ENCODE measurements around the gene KCNJ14. TPM values are rescaled to one million over a fixed set of nuclear protein-coding genes. Genes with fewer than 3 reads are reported as not detected.

KCNJ14 gene
- total and polyA plus RNA-seq, 2 donors (not counting 3 experiments of a cell fraction or from before 2014, with no cell fraction given), result 0.26 to 1.4 TPM

DNA sequence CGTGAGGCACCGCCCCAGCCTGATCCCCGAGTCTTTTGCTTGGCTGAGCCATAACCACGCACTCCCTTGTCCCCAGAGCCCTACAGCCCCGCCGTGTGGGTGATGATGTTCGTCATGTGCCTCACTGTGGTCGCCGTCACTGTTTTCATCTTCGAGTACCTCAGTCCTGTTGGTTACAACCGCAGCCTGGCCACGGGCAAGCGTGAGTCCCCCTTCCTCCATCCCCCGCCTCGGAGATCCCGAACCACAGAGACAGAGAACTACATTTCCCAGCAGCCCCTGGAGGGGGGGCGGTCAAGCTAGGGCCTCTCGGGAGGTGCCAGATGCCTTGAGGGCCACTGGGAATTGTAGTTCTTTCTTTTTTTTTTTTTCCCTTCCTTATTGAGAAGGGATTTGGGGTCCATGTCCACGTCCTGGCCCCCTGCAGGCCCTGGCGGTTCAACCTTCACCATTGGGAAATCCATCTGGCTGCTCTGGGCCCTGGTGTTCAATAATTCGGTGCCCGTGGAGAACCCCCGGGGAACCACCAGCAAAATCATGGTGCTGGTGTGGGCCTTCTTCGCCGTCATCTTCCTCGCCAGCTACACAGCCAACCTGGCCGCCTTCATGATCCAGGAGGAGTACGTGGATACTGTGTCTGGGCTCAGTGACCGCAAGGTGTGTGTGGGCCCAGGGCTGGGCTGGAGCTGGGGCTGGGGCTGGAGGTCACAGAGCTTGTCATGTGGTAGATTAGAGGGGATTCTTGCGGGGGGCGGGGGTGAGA lies 36.0 kb upstream of the KCNJ14 start:
- Histone ChIP-seq H3K9ac (replicated peaks; ENCODE audit: extremely low read depth, insufficient read depth, low read length) (no peak overlapping the region), H3K4me1 (ENCODE audit: control insufficient read depth, extremely low read depth, insufficient read depth, low read length) (peaks cover 6% of the 10 kb centered on the region), H3K4me3 (replicated peaks in 1 of 3; ENCODE audit: insufficient read depth in 1 of 3, low read depth in 1 of 3, low read length in 3 of 3) (no peak overlapping the region), H3K9me1 (replicated peaks; ENCODE audit: control insufficient read depth, extremely low read depth, insufficient read depth, low read length) (no peaks in the 10 kb centered on the region), H3K79me2 (ENCODE audit: control insufficient read depth, insufficient read depth, low read length) (no peaks in the 10 kb centered on the region), H3K4me2 (ENCODE audit: insufficient read depth, low read length) (no peak overlapping the region), H3K9me3 (replicated peaks; ENCODE audit: control insufficient read depth, insufficient read depth, low read length) (no peaks in the 10 kb centered on the region), H2AFZ (ENCODE audit: low read depth, low read length) (peak overlapping the region; percentile 19), H3K27me3 (ENCODE audit: control insufficient read depth in 2 of 2, insufficient read depth in 2 of 2, low read length in 2 of 2) (no peaks in the 10 kb centered on the region), H3K27ac (ENCODE audit: insufficient read depth, low read depth, low read length) (no peak overlapping the region), H4K20me1 (replicated peaks; ENCODE audit: control insufficient read depth, extremely low read depth, insufficient read depth, low read length) (no peaks in the 10 kb centered on the region), H3K36me3 (ENCODE audit: control insufficient read depth in 2 of 2, extremely low read depth in 1 of 2, insufficient read depth in 2 of 2, low read length in 2 of 2) (no peaks in the 10 kb centered on the region)
- BruUV-seq (replicated peaks), result no TSS peak
- DNase-seq (ENCODE audit: low read depth, low spot score) (peak; percentile 41), FAIRE-seq (peak; percentile 74)
- TF ChIP-seq POLR2AphosphoS5 (IDR thresholded peaks at IDR 0.05; ENCODE audit: insufficient read depth, low read depth, low read length), result no peak
- TF ChIP-seq JUN (IDR thresholded peaks at IDR 0.05; ENCODE audit: borderline replicate concordance, insufficient read depth, insufficient read length, low read depth), result no peak
- TF ChIP-seq POLR2A (IDR thresholded peaks at IDR 0.05; ENCODE audit: low read depth, low read length), result no peak
- TF ChIP-seq FOS (IDR thresholded peaks at IDR 0.05; ENCODE audit: borderline replicate concordance, insufficient read depth, low read length), result no peak
- TF ChIP-seq GATA2 (IDR thresholded peaks at IDR 0.05; ENCODE audit: insufficient read depth, insufficient read length, low read depth, low read length), result no peak
- TF ChIP-seq, protein P1, sequence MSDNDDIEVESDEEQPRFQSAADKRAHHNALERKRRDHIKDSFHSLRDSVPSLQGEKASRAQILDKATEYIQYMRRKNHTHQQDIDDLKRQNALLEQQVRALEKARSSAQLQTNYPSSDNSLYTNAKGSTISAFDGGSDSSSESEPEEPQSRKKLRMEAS (IDR thresholded peaks at IDR 0.05; ENCODE audit: insufficient read depth, insufficient read length), result no peak
- TF ChIP-seq, protein P2, sequence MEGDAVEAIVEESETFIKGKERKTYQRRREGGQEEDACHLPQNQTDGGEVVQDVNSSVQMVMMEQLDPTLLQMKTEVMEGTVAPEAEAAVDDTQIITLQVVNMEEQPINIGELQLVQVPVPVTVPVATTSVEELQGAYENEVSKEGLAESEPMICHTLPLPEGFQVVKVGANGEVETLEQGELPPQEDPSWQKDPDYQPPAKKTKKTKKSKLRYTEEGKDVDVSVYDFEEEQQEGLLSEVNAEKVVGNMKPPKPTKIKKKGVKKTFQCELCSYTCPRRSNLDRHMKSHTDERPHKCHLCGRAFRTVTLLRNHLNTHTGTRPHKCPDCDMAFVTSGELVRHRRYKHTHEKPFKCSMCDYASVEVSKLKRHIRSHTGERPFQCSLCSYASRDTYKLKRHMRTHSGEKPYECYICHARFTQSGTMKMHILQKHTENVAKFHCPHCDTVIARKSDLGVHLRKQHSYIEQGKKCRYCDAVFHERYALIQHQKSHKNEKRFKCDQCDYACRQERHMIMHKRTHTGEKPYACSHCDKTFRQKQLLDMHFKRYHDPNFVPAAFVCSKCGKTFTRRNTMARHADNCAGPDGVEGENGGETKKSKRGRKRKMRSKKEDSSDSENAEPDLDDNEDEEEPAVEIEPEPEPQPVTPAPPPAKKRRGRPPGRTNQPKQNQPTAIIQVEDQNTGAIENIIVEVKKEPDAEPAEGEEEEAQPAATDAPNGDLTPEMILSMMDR (IDR thresholded peaks at IDR 0.05; ENCODE audit: extremely low read depth in 1 of 2, insufficient read depth in 1 of 2, low read depth in 1 of 2, low read length in 2 of 2), result no peak
- TF ChIP-seq MYC (IDR thresholded peaks at IDR 0.05; ENCODE audit: low read depth, low read length), result no peak
- no peak for TF ChIP-seq EZH2 (IDR thresholded peaks at IDR 0.05; ENCODE audit: borderline replicate concordance, low read depth, low read length, severe bottlenecking)
- intact Hi-C loops (cut with micrococcal nuclease) (no loop called here), dilution Hi-C loops (cut with MboI; ENCODE audit: extremely low pct_ligation_motif_present, low sequenced_read_pairs) (no loop called here)
- ChIA-PET POLR2A (interaction anchor here (0.5 kb wide), 1 partner anchor 41 kb away, joined by 3 read pairs; no protein-coding TSS in a partner anchor), CTCF (interaction anchor here (0.6 to 1.5 kb wide), 2 partner anchors 14 to 31 kb away, joined by 3 to 6 read pairs; no protein-coding TSS in a partner anchor)
